Fibroblast of skin of back (primary cell): ENCODE measurements around the gene NRDC. TPM values are rescaled to one million over a fixed set of nuclear protein-coding genes. Genes with fewer than 3 reads are reported as not detected.
A peak's percentile ranks its signal among the peaks of the same experiment; 100 is the strongest.

Experiments
- DNase-seq: peaks from one replicate; pipeline ENCODE4 v3.0.0-alpha.2; 2013
- polyA plus RNA-seq, 2 experiments: library from polyadenylated mRNA; unstranded; fragments of 120-200 nt; gene quantifications; one replicate each; pipeline ENCODE4 v1.2.1, GENCODE V29; 2013; ENCODE audit not compliant: insufficient read length in 2 of 2

The NRDC gene, protein sequence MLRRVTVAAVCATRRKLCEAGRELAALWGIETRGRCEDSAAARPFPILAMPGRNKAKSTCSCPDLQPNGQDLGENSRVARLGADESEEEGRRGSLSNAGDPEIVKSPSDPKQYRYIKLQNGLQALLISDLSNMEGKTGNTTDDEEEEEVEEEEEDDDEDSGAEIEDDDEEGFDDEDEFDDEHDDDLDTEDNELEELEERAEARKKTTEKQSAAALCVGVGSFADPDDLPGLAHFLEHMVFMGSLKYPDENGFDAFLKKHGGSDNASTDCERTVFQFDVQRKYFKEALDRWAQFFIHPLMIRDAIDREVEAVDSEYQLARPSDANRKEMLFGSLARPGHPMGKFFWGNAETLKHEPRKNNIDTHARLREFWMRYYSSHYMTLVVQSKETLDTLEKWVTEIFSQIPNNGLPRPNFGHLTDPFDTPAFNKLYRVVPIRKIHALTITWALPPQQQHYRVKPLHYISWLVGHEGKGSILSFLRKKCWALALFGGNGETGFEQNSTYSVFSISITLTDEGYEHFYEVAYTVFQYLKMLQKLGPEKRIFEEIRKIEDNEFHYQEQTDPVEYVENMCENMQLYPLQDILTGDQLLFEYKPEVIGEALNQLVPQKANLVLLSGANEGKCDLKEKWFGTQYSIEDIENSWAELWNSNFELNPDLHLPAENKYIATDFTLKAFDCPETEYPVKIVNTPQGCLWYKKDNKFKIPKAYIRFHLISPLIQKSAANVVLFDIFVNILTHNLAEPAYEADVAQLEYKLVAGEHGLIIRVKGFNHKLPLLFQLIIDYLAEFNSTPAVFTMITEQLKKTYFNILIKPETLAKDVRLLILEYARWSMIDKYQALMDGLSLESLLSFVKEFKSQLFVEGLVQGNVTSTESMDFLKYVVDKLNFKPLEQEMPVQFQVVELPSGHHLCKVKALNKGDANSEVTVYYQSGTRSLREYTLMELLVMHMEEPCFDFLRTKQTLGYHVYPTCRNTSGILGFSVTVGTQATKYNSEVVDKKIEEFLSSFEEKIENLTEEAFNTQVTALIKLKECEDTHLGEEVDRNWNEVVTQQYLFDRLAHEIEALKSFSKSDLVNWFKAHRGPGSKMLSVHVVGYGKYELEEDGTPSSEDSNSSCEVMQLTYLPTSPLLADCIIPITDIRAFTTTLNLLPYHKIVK
- 130 TPM for polyA plus RNA-seq (2013, experiment 1 of 2; ENCODE audit: insufficient read length)
- 127 TPM for polyA plus RNA-seq (2013, experiment 2 of 2; ENCODE audit: insufficient read length)

DNA sequence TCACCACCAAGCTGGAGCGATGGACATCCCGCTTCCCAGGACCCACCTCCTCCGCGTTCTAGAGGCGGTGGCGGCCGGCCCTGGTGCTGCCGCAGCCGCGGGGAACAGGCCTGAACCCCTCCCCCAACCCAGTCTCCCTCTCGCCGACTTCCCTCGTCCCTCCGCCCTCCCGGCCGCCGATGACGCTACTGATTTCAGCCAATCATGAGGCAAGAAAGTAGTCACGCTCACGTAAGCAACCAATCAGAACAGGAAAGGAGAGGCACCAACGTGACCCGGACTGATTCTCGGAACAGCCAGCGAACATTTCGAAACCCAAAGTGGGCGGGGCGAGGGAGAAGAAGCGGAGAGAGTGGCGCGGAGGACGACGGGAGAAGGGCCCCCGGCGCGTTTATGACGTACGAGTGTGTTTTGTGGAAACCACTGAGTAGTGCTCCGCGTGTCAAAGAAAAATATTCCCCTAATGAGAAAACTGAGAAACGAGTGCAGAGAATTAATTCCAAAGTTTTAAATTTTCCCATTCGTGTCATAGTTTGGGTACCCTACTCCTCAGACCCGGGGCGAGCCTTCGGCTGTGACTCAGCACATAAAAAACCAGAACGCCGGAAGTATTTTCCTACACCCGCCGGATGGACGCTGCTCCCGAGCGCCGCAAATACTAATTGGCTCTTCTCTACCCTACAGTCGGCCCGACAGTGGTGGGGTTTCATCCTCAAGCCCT is at the start of gene NRDC:
Gene NRDC (minus strand): TSS at position 112 of the 721 bp plus-strand sequence. CDS start 112 bp downstream, outside the sequence.
- DNase-seq: peak; percentile 100

DNA sequence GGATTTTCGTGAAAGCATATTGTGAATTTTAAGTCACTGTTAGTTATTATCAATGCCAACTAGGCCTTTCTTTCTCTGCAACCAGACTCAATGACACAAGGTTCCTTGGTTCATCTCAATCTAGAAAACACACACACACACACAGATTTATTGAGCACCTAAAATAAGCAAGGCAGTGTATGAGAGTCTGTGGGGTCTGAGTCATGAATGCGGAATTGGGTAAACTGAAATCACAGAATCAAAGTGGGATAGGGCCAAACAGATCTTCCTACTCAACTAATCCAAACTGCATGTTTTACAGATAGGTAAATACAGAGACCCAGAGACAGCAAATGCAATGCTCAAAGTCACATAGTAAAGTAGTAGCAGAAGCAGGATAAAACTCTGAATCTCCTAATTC is 48.5 kb upstream of the NRDC start:
- DNase-seq: peak; percentile 59

DNA sequence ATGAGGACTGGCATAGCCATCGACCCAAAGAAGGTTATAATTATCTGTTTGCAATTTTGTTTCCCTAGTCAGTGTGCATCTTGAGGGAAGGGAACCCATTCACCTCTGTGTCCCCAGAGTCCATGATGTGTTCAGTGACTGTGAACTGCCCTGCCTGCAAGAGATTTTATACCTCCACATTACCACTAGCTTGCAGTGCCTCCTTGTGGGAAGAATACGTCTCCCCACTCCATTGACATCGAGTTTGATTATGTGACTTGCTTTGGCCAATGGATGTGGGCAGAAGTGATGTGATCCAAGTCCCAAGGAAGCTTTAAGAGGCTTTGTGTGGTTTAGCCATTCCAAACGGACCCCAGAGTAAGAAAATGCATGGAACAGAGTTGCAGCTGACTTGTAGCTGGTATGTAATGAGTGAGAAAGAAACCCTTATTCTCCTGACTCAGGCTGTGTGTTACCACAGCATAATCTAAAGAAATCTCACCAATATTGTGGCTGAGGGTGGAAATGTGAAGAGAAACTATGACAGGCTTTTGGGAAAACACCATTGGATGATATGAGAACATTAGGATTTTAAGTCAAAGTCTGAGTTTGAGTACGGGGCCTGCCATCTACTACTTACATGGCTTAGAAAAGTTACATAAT is 47.8 kb upstream of the NRDC start:
- peak; percentile 69 for DNase-seq

DNA sequence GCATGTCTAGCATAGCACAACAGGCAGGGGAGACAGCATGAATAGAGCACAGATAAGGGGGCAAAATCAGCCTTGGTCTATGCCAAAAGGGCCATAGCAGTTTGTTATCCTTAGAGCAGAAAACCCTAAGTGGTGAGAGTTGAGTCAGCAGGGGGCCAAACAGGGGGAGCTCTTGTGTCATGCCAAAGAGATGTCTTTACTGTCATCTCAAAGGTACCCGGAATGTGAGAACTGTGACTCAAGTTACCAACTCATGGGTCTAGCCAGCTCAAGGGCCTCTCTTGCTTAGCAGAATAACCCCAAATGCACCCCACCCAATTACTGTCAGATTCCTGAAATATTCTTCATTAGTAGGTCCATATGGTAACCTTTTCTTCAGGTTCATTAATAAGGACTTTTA is 45.9 kb upstream of the NRDC start:
- DNase-seq: peak; percentile 95

DNA sequence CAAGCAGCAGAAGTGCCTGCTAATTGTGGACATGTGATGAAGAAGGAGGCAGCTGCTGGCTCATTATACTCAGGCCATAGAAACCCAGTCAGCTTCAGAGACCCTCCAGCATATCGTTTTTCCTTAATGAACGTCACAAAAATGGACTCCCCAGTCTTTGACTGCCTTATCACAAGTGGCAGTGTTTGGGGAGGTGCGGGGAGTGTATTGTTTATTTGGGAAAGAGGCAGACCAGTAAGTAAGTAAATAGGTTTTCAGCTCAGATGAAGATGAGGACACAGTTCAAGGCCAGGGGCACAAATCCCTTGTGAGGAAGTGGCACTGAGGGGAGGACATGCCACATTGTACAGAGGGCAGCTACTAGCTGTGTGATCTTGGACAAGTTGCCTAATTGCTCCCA is 43.5 kb upstream of the NRDC start:
- no peak for DNase-seq

DNA sequence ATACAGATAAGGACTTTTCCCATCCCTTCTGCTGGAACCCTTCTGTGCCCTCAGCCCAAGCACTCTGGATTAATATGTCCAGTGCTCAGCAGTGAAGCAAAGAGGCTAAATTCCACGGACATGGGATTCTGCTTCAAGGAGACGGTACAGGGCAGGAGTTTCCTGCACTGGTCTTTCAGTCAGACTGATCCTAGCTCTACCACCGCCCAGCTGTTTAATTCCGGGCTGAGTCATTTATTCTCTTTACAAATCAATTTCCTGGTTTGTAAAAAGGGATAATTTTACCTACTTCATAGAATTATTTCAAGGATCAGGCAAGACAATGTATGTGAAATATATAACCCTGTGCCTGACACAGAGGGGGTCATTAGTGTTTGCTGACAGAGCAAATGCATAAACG is 41.6 kb upstream of the NRDC start:
- DNase-seq: no peak

DNA sequence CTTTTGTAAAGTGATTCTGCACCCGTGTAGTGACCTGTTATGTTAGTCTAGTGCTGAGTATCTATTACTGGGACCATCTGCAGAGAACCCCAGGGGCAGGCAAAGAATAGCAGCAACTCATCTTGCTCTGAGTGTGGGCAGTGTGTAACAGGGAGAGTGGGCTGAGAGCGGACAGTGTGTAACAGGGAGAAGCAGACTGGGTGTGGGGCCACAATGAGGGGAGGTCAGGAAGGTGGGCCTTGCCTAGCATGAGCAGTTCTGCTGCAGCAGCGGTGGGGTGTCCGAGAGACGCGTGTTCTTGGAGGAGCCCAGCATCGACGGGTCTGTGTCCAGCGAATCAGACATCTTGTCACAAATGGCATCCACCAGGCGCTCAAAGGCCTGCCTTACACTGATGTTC is 41.2 kb upstream of the NRDC start:
- DNase-seq: no peak

DNA sequence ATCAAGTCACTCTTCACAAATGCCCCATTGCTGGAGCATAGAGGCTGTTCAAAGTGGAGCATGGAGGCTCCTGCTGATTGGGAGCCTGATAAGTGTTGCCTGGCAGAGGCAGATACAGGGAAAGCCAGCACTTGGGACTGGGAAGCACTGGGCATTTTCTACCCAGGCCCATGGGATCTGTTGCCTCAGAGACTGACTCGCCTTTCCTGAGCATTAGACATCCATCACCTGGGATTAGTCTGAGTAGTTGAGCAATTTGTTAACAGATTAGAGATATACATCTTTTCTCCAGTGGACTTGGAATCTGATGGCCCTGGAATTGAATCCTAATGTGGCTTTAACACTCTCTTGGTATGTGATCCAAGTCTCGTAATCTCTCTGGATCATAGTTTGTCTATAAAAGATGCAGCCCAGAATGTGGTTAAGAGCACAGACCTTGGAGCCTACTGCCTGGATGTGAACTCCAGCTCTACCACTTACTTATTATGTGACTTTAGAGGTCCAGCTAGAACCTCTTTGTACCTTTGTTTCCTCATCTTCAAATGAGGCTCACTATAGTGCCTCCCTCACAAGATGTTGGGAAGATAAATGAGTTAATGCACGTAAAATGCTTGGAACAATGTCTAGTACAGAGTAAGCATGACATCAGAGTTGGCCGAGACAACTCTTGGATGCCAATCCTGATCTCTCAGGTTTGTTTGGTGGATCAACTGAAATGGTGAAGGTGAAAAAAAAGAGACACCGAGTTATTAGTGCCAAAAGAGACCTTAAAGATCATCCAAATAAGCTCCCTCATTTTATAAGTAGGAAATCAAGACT is 38.3 kb upstream of the NRDC start:
- DNase-seq: no peak

DNA sequence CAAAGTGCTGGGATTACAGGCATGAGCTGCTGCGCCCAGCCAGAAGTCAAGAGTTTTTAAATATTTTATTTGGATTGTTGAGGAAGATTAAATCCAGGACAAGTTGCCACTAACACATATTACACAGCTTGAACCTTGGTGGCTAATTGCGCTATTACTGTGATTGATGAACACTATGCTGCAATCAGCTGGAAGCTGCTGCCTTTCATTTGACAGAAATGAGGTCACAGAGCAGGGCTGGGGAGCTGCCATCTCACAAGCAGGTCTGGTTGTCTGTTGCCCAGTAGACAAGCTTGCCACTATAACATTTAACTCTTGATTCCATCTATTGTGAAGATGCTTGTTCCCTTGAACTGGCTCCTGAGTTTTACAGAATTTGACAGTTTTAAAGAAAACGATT is 37.4 kb upstream of the NRDC start:
- DNase-seq: no peak

DNA sequence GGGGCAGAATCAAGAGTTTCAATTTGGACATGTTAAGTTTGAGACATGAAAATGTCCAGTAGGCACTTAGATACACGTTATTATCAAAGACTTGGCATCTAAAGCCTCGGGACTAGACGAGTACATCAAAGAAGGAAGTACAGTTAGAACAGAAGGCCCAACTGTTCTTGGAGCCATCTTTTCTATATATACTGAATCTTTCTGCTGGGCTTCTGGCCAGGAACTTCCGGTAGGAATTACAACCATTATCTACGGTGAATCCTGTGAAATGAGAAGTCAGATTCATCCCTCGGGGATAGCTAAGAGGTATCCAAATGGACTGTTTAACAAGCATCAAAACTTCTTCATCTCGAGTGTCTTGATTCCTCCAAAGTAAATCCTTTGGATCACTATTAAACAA is 34.4 kb upstream of the NRDC start:
- DNase-seq: no peak

DNA sequence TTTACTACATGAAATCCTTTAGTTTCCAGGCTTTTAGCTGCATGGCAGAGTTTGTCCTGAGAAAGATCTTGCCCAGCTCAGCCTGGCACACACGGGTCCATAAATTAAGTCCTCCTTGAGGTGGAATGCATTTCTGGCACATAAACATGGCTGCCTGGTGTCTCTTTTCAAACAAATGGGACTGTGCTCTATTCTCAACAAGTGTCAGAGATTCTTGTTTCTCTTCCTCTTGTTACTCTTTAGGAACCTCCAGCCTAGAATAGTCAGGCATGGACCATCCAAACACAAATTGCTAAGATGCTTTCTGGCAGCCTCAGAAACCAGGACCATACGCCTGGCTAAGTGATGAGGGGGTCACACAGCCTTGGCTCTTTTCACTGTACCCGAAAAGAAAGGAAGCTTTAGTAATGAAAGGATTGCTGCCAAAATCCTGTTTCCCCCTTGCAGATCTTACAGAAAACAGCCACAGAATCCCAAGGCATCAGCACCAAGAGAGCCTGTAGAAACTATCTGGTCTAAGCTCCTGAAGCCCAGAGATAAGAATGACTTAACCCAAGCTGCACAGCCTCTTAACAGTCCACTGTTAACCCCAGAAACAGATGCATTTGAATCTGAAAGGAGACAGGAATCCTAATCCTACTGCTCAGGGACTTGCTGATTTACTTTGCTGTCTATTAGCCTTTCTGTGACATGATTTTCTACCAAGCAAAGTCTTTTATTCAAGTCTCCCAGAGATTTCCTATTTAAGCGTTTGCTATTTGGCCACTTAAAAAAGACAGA is 31.9 kb upstream of the NRDC start:
- no peak for DNase-seq

DNA sequence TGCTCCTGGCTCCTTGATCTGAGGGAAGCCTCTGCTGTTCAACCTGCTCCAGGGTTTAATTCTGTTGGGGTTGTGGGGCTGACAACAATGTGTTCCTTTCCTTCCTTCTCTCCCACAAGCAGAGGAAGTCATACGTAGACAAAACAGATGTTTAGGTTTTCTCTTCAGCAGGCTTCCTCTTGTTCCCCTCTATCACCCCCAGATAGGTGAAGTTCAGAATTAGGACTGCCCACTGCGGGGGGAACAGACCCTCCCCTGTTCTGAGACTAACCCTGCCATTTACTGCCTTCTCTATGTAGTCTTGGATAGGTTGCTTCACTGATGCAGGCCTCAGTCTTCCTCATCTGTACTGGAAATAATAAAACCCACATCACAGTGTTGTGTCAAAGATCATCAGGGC is 30.0 kb upstream of the NRDC start:
- no peak for DNase-seq

DNA sequence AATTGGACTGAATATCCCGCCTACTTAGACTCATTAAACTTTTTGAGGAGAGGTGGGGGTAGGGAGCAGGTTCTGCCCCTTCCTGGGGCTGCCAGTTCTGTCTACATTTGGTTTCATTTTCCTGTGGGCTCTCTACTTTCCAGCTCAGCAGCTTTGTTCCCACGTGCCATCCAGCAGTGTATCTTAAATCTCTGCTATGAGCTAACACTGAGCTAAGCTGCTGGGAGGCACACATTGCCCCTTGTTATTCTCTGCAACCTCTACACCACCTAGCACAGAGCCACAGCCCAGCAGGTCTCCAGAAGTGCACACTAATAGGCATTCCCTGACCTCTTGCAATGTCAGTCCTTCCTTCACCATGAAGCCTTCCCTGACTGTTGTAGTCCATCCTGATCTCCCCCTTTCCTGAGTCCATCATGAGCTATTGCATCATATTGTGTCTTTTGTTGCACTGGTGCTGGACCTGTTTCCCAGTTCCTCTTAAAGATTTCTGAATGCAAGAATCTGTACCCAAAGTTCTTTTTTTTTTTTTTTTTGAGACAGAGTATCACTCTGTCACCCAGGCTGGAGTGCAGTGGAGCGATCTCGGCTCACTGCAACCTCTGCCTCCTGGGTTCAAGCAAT is 28.7 kb upstream of the NRDC start:
- DNase-seq: no peak

DNA sequence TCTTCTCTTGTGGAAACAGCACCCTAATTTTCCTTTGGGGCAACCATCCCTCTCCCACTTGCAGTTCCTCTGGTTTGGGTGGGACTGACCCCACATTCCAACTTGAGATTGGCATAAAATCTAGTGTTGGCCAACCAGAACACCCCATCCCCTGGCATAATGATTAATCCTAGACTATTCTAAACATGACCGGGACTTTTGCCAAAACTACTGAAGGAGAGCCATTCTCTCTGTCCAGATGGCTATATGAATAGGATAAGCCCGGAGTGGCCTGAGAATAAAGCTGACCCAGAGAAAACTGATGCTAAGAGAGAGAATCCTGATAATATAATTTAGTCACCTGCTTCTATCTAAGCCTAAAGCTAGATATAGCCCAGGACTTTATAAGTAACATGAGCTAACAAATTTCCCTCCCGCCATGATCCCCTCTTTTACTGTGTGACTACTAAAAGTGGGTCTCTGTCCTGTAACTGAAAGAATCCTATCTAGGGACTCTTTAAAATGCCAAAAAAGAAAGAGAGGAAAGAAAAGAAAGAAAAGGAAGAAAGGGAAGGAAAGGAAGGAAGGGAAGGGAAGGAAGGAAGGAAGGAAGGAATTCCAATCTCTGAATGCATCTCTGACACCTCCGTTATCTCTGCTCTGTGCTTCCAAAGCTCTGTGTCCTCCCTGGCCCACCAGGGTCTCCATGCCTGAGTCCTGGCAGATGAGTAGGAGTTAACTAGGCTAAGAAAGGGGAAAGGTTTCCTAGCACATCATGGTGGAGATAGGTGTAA is 28.0 kb upstream of the NRDC start:
- peak; percentile 52 for DNase-seq

DNA sequence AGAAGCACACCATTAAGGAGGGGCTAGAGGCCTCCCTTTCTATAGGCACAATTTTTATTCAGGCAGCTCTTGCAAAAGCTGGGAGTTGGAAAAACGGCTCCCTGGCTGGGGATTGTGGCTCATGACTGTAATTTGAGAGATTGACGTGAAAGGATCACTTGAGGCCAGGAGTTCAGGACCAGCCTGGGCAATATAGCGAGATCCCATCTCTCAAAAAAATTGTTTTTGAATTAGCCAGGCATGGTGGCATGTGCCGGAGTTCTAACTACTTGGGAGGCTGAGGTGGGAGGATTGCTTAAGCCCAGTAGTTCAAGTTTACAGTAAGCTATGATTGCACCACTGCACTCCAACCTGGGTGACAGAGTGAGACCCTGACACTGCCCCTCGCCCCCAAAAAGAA is 23.9 kb upstream of the NRDC start:
- DNase-seq: no peak

DNA sequence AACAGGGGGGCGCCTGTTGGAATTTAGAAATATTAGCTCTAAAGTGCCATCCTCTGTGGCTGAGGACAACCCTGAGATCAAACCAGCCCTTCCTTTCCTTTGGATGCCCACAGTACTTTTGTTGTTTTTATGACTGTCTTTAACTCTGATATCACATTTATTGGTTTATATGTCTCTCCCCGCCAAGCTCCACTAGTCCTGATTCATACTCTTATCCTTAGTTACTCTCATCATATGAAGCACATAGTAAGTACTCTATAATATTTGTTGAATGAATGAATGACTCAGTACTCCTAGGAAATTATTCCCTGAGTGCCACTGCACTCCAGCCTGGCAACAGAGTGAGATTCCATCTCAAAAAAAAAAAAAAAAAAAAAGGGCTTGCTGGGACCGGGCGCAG is 22.6 kb upstream of the NRDC start:
- peak; percentile 31 for DNase-seq

DNA sequence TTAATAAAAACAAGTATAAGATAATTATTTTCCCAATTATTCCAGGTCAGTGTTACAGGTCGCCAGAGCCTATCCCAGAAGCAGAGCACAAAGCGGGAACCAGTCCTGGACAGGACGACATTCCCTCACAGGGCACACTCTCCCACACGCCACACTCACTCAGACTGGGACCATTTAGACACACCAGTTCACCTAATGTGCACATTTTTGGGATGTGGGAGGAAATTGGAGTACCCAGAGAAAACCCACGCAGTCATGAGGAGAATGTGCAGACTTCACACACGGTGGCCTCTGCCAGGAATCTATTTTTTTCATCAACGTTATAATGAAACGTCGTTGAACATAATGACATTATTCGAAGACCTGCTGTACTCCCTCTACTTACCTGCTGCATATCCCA is 20.5 kb upstream of the NRDC start:
- no peak for DNase-seq

DNA sequence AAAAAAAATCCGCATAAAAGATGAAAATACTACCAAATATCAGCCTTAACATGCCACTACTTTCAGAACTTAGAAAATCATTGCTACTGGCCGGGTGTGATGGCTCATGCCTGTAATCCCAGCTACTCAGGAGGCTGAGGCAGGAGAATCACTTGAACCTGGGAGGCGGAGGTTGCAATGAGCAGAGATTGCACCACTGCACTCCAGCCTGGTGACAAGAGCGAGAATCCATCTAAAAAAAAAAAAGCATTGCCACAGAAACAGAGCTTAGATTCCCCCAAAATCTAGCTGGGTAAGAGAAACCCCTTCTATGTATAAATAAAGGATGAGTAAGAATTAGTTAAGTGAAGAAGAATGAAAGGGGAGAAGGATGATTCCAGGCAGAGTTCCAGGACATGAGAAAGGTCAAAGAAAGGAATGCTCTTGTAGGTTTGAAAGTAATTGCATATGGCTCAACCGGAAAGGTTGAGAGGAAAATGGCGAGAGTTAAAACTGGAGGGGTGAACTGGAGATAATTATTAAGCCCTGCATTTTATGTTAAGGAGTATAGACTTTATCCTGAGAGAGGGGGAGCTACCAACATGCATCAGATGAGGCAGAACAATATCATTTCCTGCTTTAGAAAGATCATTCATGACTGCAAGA is 19.7 kb upstream of the NRDC start:
- peak; percentile 97 for DNase-seq
